ENCODE results near the gene APOL2. TPM values are rescaled to one million over a fixed set of nuclear protein-coding genes. Genes with fewer than 3 reads are reported as not detected.

APOL2 gene
- total and polyA plus RNA-seq, 9 donors, result 13.6 to 38.1 (median 28.2) TPM

- WGBS, 3 donors, result 74 to 77% (median 75%) methylated on average over 24 of the region's 24 CpGs
- Histone ChIP-seq H3K4me1 (ENCODE audit: insufficient read depth) (no peaks in the 10 kb centered on the region), H3K36me3 (no peaks in the 10 kb centered on the region), H3K27me3 (no peaks in the 10 kb centered on the region), H3K9me3 (no peaks in the 10 kb centered on the region), H3K27ac (no peak overlapping the region), H3K4me3 (no peak overlapping the region)
- TF ChIP-seq CTCF (IDR thresholded peaks at IDR 0.05), result no peak
- TF ChIP-seq EP300 (IDR thresholded peaks at IDR 0.05), result no peak
- no peak for TF ChIP-seq POLR2A (IDR thresholded peaks at IDR 0.05)
- intact Hi-C loops (cut with DNase I), result loop anchor here in 3 of 4 donors (5.0 to 10.0 kb wide), 2 partner anchors 88 to 135 kb away; no protein-coding TSS in a partner anchor
- peak in 1 of 5 donors; percentile 22 for DNase-seq
These were observed 43.1 kb upstream of the APOL2 start for GRCh38 chr22:36282328-36282831.

- H3K27ac ChIP-seq, result no peak overlapping the region
- intact Hi-C loops (cut with DNase I), result loop anchor here in 3 of 4 donors (5.0 to 10.0 kb wide), 2 partner anchors 87 to 135 kb away; no protein-coding TSS in a partner anchor
- H3K4me3 ChIP-seq, result no peak overlapping the region
- no peaks in the 10 kb centered on the region for H3K36me3 ChIP-seq
- no peaks in the 10 kb centered on the region for H3K9me3 ChIP-seq
- 66 to 69% (median 67%) methylated on average over 14 of the region's 14 CpGs for WGBS, 3 donors
- DNase-seq, result peak in 2 of 5 donors; percentile 12 to 34
- H3K4me1 ChIP-seq (ENCODE audit: insufficient read depth), result no peaks in the 10 kb centered on the region
- H3K27me3 ChIP-seq, result no peaks in the 10 kb centered on the region
- no peak for TF ChIP-seq EP300 (IDR thresholded peaks at IDR 0.05)
These were observed 42.5 kb upstream of the APOL2 start for GRCh38 chr22:36281781-36282327.

- H3K27ac ChIP-seq, result no peak overlapping the region
- peak in 2 of 5 donors; percentile 16 to 34 for DNase-seq
- H3K4me3 ChIP-seq, result no peak overlapping the region
- H3K9me3 ChIP-seq, result no peaks in the 10 kb centered on the region
- intact Hi-C loops (cut with DNase I), result loop anchor here in 3 of 4 donors (5.0 to 10.0 kb wide), 2 partner anchors 86 to 133 kb away; no protein-coding TSS in a partner anchor
- H3K36me3 ChIP-seq, result no peaks in the 10 kb centered on the region
- H3K4me1 ChIP-seq (ENCODE audit: insufficient read depth), result no peaks in the 10 kb centered on the region
- WGBS, 3 donors, result 71 to 75% (median 74%) methylated on average over 8 of the region's 8 CpGs
- no peaks in the 10 kb centered on the region for H3K27me3 ChIP-seq
- TF ChIP-seq EP300 (IDR thresholded peaks at IDR 0.05) (no peak), CTCF (IDR thresholded peaks at IDR 0.05) (no peak), POLR2A (IDR thresholded peaks at IDR 0.05) (no peak)
These were observed 41.1 kb upstream of the APOL2 start for GRCh38 chr22:36280379-36280778.

- 63 to 75% (median 72%) methylated on average over 8 of the region's 8 CpGs for WGBS, 3 donors
- H3K4me3 ChIP-seq, result no peak overlapping the region
- no peaks in the 10 kb centered on the region for H3K36me3 ChIP-seq
- no peak overlapping the region for H3K27ac ChIP-seq
- DNase-seq, result no peak
- TF ChIP-seq CTCF (IDR thresholded peaks at IDR 0.05), result no peak
- H3K4me1 ChIP-seq (ENCODE audit: insufficient read depth), result no peaks in the 10 kb centered on the region
- intact Hi-C loops (cut with DNase I), result no loop called here
- no peaks in the 10 kb centered on the region for H3K9me3 ChIP-seq
- H3K27me3 ChIP-seq, result no peaks in the 10 kb centered on the region
These were observed 39.9 kb upstream of the APOL2 start for GRCh38 chr22:36279219-36279666.

Measured in ovary (tissue), 9 donors.